Omental fat pad (tissue), 4 donors: Measurements from ENCODE around the gene MDP1. TPM values are rescaled to one million over a fixed set of nuclear protein-coding genes. Genes with fewer than 3 reads are reported as not detected.

Experiments used
- ATAC-seq: fragments of 150-250 bp; one replicate; pipeline ENCODE4 v1.9.1; 2016; ENCODE audit warnings: mild to moderate bottlenecking, moderate library complexity; ENCODE audit not compliant: low FRiP score
- DNase-seq: peaks from one replicate; pipeline ENCODE4 v3.0.0-alpha.2; 2019; ENCODE audit warnings: low spot score
- total RNA-seq, 4 donors: library from RNA; depleted of rRNA; stranded (reverse); fragments of >200 nt; gene quantifications; one replicate each; pipeline ENCODE4 v1.1.0, GENCODE V29; 2016
- TF ChIP-seq, protein P1 (sequence below), 3 donors: fragments of 450-650 bp; IDR thresholded peaks; one replicate each; pipeline ENCODE4 v1.5.1; 2016 to 2017; ENCODE audit warnings: antibody characterized with exemption in 3 of 3, mild to moderate bottlenecking in 3 of 3, moderate library complexity in 2 of 3

The MDP1 gene
- total RNA-seq, 4 donors from 2014 or later, result 9.0 to 18.1 (median 12.5) TPM

DNA sequence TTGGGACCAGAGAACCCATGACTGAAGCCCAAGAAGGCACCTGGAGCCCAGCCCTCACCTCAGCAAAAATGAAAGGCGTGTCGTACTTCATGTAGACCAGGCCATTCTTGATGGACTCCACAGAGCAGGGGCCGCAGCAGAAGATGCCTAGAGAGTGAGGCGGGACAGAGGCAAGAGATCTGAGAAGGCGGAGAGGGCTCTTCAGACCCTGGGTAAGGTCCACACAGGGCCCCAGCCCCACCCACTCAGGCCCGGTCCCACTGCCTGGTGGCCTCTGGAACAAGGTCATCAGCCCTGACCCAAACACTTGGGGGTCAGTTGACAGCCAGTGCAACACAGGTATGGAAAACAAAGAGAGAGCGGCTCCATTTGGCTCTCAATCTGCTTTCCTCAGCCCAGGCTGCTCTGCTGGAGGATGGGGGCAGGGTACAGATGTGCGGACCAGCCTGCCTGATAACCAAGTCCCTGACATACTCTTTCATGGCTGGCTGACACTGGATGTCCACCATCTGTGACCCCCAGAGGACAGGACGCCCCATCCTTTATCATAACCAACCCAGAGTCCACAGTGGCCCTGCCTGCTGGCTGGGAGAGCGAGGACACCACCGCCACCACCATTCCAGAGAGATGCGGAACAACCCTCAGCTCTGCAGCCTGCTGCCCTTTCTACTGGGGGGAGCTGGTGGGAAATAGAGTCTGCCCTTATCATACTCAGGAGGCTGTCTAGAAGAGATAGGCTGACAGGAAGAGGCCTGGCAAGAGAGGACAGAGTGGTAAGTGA, 40.3 kb upstream of the MDP1 start:
- TF ChIP-seq, protein P1, sequence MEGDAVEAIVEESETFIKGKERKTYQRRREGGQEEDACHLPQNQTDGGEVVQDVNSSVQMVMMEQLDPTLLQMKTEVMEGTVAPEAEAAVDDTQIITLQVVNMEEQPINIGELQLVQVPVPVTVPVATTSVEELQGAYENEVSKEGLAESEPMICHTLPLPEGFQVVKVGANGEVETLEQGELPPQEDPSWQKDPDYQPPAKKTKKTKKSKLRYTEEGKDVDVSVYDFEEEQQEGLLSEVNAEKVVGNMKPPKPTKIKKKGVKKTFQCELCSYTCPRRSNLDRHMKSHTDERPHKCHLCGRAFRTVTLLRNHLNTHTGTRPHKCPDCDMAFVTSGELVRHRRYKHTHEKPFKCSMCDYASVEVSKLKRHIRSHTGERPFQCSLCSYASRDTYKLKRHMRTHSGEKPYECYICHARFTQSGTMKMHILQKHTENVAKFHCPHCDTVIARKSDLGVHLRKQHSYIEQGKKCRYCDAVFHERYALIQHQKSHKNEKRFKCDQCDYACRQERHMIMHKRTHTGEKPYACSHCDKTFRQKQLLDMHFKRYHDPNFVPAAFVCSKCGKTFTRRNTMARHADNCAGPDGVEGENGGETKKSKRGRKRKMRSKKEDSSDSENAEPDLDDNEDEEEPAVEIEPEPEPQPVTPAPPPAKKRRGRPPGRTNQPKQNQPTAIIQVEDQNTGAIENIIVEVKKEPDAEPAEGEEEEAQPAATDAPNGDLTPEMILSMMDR (IDR thresholded peaks at IDR 0.05), result no peak
- ATAC-seq, result no peak
- DNase-seq, result no peak

DNA sequence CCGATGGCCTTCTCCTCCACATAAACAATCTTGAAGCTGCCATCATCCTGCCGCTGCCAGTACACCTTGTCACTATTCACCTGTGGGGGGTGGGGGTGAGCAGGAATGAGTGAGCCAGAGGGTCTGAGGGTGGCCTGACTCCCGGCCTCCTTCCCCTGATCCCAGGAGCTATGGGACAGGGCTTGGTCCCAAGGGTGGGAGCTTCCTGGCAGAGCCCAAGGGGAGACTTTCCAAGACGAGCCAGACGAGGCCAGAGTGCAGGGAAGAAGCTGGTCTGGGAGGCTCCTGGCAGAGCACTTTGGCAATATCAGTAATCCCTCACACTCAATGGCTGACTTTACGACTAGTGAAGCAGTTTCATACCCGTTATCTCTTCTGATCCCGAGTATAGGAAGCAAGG, 39.6 kb upstream of the MDP1 start:
- ATAC-seq, result no peak
- DNase-seq, result no peak
- TF ChIP-seq, protein P1 (IDR thresholded peaks at IDR 0.05), result no peak

DNA sequence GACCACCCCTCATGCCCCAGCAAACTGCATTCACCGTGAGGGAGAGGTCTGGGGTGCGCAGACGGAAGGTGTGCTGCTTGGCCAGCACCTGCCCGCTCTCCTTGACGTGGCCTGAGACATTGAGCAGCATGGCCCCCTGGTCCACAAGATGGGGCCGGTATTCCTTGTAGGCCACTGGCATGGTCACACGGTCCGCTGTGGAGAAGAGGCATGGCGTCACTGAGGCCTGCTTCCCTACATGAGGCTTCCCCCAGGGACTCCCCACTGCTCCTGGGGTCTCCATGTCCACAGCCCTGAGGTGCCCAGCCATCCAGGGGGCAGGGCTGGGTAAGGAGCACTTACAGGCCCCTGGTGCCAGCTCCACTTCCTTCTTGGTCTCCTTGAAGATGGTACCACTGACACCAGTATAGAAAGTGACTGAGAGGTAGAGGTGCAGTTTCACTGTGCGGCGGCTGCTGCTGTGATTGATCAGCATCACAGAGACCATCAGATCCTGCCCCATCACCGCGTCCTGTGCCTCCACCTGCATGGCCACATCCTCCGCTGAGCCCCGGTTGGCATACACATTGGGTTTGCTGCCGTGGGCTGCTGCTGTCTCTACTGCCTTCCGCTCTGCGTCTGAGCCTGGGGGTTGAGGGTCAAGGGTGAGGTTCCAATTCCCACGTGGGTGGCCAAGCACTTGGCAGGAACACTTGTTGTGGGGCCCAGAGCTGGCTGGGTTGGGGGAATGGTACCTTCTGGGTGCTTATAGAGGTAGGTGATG, 38.9 kb upstream of the MDP1 start:
- ATAC-seq (no peak), DNase-seq (no peak)
- TF ChIP-seq, protein P1 (IDR thresholded peaks at IDR 0.05), result no peak

GRCh38 chr14:24253936-24254335, 38.1 kb upstream of the MDP1 start:
- no peak for DNase-seq
- TF ChIP-seq, protein P1 (IDR thresholded peaks at IDR 0.05), result no peak
- ATAC-seq, result no peak

DNA sequence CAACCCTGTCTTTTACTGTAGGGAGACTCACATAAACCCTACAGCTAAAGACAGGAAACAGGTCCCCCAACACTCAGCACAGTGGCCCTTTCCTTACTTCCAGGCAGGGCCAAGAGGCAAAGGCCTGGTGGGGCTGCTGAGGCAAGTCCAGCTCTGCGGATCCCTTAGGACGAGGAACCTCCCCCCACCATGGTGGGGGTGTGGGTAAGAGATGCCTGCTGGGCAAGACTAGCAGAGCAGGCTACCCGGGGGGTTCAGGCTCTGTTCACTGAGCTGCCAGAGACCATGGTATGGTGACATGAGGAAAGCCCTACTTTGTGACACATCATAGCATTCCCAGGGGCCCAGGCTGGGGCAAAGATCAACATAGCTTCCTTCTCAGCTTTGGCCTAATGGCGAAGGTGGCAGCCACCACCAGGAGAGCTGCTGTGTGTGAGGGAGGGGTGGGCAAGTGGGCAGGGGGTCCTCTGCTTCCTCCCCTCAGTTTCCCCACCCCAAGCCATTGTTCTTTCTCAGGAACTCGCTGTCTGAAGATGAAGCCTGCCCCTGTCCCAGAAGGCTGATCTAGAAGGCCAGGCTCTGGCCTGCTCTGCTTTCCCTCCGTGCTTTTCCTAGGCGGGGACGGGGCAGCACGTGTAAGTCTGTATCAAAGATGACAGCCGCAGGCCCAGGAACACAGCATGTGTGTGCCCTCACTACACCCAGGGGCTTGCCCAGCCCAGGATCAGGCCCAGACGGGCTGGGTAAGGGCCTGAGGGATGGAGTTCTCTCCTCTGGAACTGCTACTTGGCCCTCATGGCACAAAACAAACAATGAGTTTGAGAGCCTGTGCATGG, 36.6 kb upstream of the MDP1 start:
- DNase-seq, result no peak
- ATAC-seq, result no peak
- TF ChIP-seq, protein P1 (IDR thresholded peaks at IDR 0.05), result no peak

- TF ChIP-seq, protein P1 (IDR thresholded peaks at IDR 0.05), result no peak
- no peak for DNase-seq
- no peak for ATAC-seq
Measured at GRCh38 chr14:24251880-24252288, 36.0 kb upstream of the MDP1 start.
